ENCODE measurements around the gene STIP1. TPM values are rescaled to one million over a fixed set of nuclear protein-coding genes. Genes with fewer than 3 reads are reported as not detected.

The STIP1 gene
- total RNA-seq, 1 donor from 2014 or later, result 200 TPM

GRCh38 chr11:64183890-64184289 lies 2.1 kb upstream of the STIP1 start:
- H3K36me3 ChIP-seq (ENCODE audit: insufficient read depth, low read length), result no peaks in the 10 kb centered on the region
- Mint-ChIP-seq H3K9me3 (ENCODE audit: unreplicated experiment) (peaks cover 2% of the 10 kb centered on the region), H3K4me3 (ENCODE audit: unreplicated experiment) (peak overlapping the region; percentile 96), H3K4me1 (ENCODE audit: low read depth, unreplicated experiment) (peaks cover 17% of the 10 kb centered on the region), H3K36me3 (ENCODE audit: low read depth, unreplicated experiment) (peaks cover 5% of the 10 kb centered on the region), H3K27ac (ENCODE audit: unreplicated experiment) (no peak overlapping the region), H3K27me3 (ENCODE audit: low read depth, unreplicated experiment) (no peaks in the 10 kb centered on the region)
- FAIRE-seq, result no peak
- H3K79me2 ChIP-seq (ENCODE audit: insufficient read depth, low read length), result peaks cover 27% of the 10 kb centered on the region
- H3K27me3 ChIP-seq (ENCODE audit: insufficient read depth, low read length), result no peaks in the 10 kb centered on the region
- H3K9ac ChIP-seq (ENCODE audit: low read length), result no peak overlapping the region
- H4K20me1 ChIP-seq (ENCODE audit: insufficient read depth, low read length), result no peaks in the 10 kb centered on the region
- H3K9me3 ChIP-seq (ENCODE audit: insufficient read depth, low read depth, low read length), result no peaks in the 10 kb centered on the region
- H3K4me2 ChIP-seq (ENCODE audit: low read length), result peak overlapping the region; percentile 93
- no peak for TF ChIP-seq EZH2 (IDR thresholded peaks at IDR 0.05; ENCODE audit: insufficient read depth, low read length)
- no peak for TF ChIP-seq CTCF (IDR thresholded peaks at IDR 0.05; ENCODE audit: insufficient read depth, low read depth, low read length)
- H3K4me1 ChIP-seq (ENCODE audit: insufficient read depth, low read length), result peaks cover 22% of the 10 kb centered on the region
- H3K4me3 ChIP-seq (ENCODE audit: insufficient read depth, low read depth, low read length), result no peak overlapping the region
- H2AFZ ChIP-seq (ENCODE audit: low read depth, low read length), result no peak overlapping the region
- H3K27ac ChIP-seq (ENCODE audit: low read depth, low read length), result no peak overlapping the region
- DNase-seq (ENCODE audit: low read depth), result no peak

GRCh38 chr11:64185175-64185692 lies 737 bp upstream of the STIP1 start:
- H3K79me2 ChIP-seq (ENCODE audit: insufficient read depth, low read length), result peaks cover 27% of the 10 kb centered on the region
- H3K27ac ChIP-seq (ENCODE audit: low read depth, low read length), result peak overlapping the region; percentile 86
- H3K4me3 ChIP-seq (ENCODE audit: insufficient read depth, low read depth, low read length), result peak overlapping the region; percentile 70
- peaks cover 5% of the 10 kb centered on the region for H3K36me3 ChIP-seq (ENCODE audit: insufficient read depth, low read length)
- H3K4me1 Mint-ChIP-seq (ENCODE audit: low read depth, unreplicated experiment), result peaks cover 17% of the 10 kb centered on the region
- FAIRE-seq (no peak), DNase-seq (ENCODE audit: low read depth) (peak; percentile 75)
- no peaks in the 10 kb centered on the region for H3K27me3 Mint-ChIP-seq (ENCODE audit: low read depth, unreplicated experiment)
- no peaks in the 10 kb centered on the region for H3K9me3 ChIP-seq (ENCODE audit: insufficient read depth, low read depth, low read length)
- H3K4me2 ChIP-seq (ENCODE audit: low read length), result peak overlapping the region; percentile 93
- H3K4me1 ChIP-seq (ENCODE audit: insufficient read depth, low read length), result peaks cover 22% of the 10 kb centered on the region
- TF ChIP-seq EZH2 (IDR thresholded peaks at IDR 0.05; ENCODE audit: insufficient read depth, low read length) (no peak), CTCF (IDR thresholded peaks at IDR 0.05; ENCODE audit: insufficient read depth, low read depth, low read length) (peak; percentile 7)
- no peaks in the 10 kb centered on the region for H3K27me3 ChIP-seq (ENCODE audit: insufficient read depth, low read length)
- peaks cover 11% of the 10 kb centered on the region for H4K20me1 ChIP-seq (ENCODE audit: insufficient read depth, low read length)
- H3K27ac Mint-ChIP-seq (ENCODE audit: unreplicated experiment), result peak overlapping the region; percentile 87
- peak overlapping the region; percentile 76 for H2AFZ ChIP-seq (ENCODE audit: low read depth, low read length)
- H3K4me3 Mint-ChIP-seq (ENCODE audit: unreplicated experiment), result peak overlapping the region; percentile 96
- H3K9ac ChIP-seq (ENCODE audit: low read length), result peak overlapping the region; percentile 90
- H3K9me3 Mint-ChIP-seq (ENCODE audit: unreplicated experiment), result no peaks in the 10 kb centered on the region
- H3K36me3 Mint-ChIP-seq (ENCODE audit: low read depth, unreplicated experiment), result peaks cover 3% of the 10 kb centered on the region

- no peak overlapping the region for H3K9ac ChIP-seq (ENCODE audit: low read length)
- H3K4me1 ChIP-seq (ENCODE audit: insufficient read depth, low read length), result peaks cover 13% of the 10 kb centered on the region
- H3K4me3 Mint-ChIP-seq (ENCODE audit: unreplicated experiment), result no peak overlapping the region
- peaks cover 23% of the 10 kb centered on the region for H4K20me1 ChIP-seq (ENCODE audit: insufficient read depth, low read length)
- peaks cover 3% of the 10 kb centered on the region for H3K36me3 Mint-ChIP-seq (ENCODE audit: low read depth, unreplicated experiment)
- H3K4me1 Mint-ChIP-seq (ENCODE audit: low read depth, unreplicated experiment), result peaks cover 12% of the 10 kb centered on the region
- H3K27ac ChIP-seq (ENCODE audit: low read depth, low read length), result no peak overlapping the region
- peaks cover 5% of the 10 kb centered on the region for H3K36me3 ChIP-seq (ENCODE audit: insufficient read depth, low read length)
- no peak for DNase-seq (ENCODE audit: low read depth)
- H2AFZ ChIP-seq (ENCODE audit: low read depth, low read length), result no peak overlapping the region
- no peaks in the 10 kb centered on the region for H3K27me3 Mint-ChIP-seq (ENCODE audit: low read depth, unreplicated experiment)
- H3K4me2 ChIP-seq (ENCODE audit: low read length), result no peak overlapping the region
- H3K4me3 ChIP-seq (ENCODE audit: insufficient read depth, low read depth, low read length), result no peak overlapping the region
- TF ChIP-seq EZH2 (IDR thresholded peaks at IDR 0.05; ENCODE audit: insufficient read depth, low read length) (no peak), CTCF (IDR thresholded peaks at IDR 0.05; ENCODE audit: insufficient read depth, low read depth, low read length) (no peak)
- no peaks in the 10 kb centered on the region for H3K27me3 ChIP-seq (ENCODE audit: insufficient read depth, low read length)
- H3K9me3 Mint-ChIP-seq (ENCODE audit: unreplicated experiment), result no peaks in the 10 kb centered on the region
- no peak overlapping the region for H3K27ac Mint-ChIP-seq (ENCODE audit: unreplicated experiment)
- no peak for FAIRE-seq
- no peaks in the 10 kb centered on the region for H3K9me3 ChIP-seq (ENCODE audit: insufficient read depth, low read depth, low read length)
- peaks cover 41% of the 10 kb centered on the region for H3K79me2 ChIP-seq (ENCODE audit: insufficient read depth, low read length)
Observed at GRCh38 chr11:64186492-64187165, 658 bp downstream of the STIP1 start.

Measured in astrocyte (in vitro differentiated cells and primary cell).